Measurements from ENCODE around the gene TPD52L1.

GRCh38 chr6:125233202-125233601, 79.6 kb downstream of the TPD52L1 start:
- TF ChIP-seq POLR2A (IDR thresholded peaks at IDR 0.05) (no peak), CTCF (IDR thresholded peaks at IDR 0.05) (no peak), POLR2AphosphoS5 (IDR thresholded peaks at IDR 0.05) (peak in 2 of 4 donors; percentile 26 to 31)
